ENCODE measurements around the gene TMCO4.
"Not testable (repeated sequence)": the region's sequence is repeated elsewhere in the genome, so short reads cannot be mapped to it uniquely, and the experiment has no call there.

TMCO4 gene

GRCh38 chr1:19819701-19820100 lies 20.0 kb upstream of the TMCO4 start:
- H4K20me1 ChIP-seq (ENCODE audit: insufficient read depth) = no peaks in the 10 kb centered on the region
- no peak overlapping the region for H2AFZ ChIP-seq (ENCODE audit: low read depth)
- no peak overlapping the region for H3K27ac ChIP-seq
- H3K4me2 ChIP-seq = no peak overlapping the region
- no peaks in the 10 kb centered on the region for H3K79me2 ChIP-seq (ENCODE audit: insufficient read depth, low read depth)
- no peaks in the 10 kb centered on the region for H3K36me3 ChIP-seq (ENCODE audit: insufficient read depth)
- no peaks in the 10 kb centered on the region for H3K27me3 ChIP-seq (ENCODE audit: insufficient read depth, low read depth)
- no peak overlapping the region for H3K4me3 ChIP-seq (IDR thresholded peaks at IDR 0.05; ENCODE audit: insufficient read depth, low read depth, low read length)
- H3K4me1 ChIP-seq (ENCODE audit: low read depth, poor library complexity, severe bottlenecking) = no peaks in the 10 kb centered on the region
- no peak for TF ChIP-seq CTCF (conservative IDR thresholded peaks at IDR 0.05; ENCODE audit: low read depth, low read length)
- no peak overlapping the region for H3K9ac ChIP-seq

GRCh38 chr1:19818324-19818723 lies 18.6 kb upstream of the TMCO4 start:
- Histone ChIP-seq H2AFZ (ENCODE audit: low read depth) (no peak overlapping the region), H3K4me2 (no peak overlapping the region), H4K20me1 (ENCODE audit: insufficient read depth) (no peaks in the 10 kb centered on the region), H3K27me3 (ENCODE audit: insufficient read depth, low read depth) (no peaks in the 10 kb centered on the region), H3K9ac (no peak overlapping the region), H3K4me3 (IDR thresholded peaks at IDR 0.05; ENCODE audit: insufficient read depth, low read depth, low read length) (no peak overlapping the region), H3K79me2 (ENCODE audit: insufficient read depth, low read depth) (no peaks in the 10 kb centered on the region), H3K36me3 (ENCODE audit: insufficient read depth) (no peaks in the 10 kb centered on the region), H3K27ac (no peak overlapping the region), H3K4me1 (ENCODE audit: low read depth, poor library complexity, severe bottlenecking) (no peaks in the 10 kb centered on the region)
- TF ChIP-seq CTCF (conservative IDR thresholded peaks at IDR 0.05; ENCODE audit: low read depth, low read length) = no peak

GRCh38 chr1:19817160-19817559 lies 17.4 kb upstream of the TMCO4 start:
- Histone ChIP-seq H3K27ac (no peak overlapping the region), H3K27me3 (ENCODE audit: insufficient read depth, low read depth) (no peaks in the 10 kb centered on the region), H3K79me2 (ENCODE audit: insufficient read depth, low read depth) (no peaks in the 10 kb centered on the region), H4K20me1 (ENCODE audit: insufficient read depth) (no peaks in the 10 kb centered on the region), H3K4me1 (ENCODE audit: low read depth, poor library complexity, severe bottlenecking) (no peaks in the 10 kb centered on the region), H2AFZ (ENCODE audit: low read depth) (no peak overlapping the region), H3K4me3 (IDR thresholded peaks at IDR 0.05; ENCODE audit: insufficient read depth, low read depth, low read length) (no peak overlapping the region), H3K9ac (no peak overlapping the region), H3K4me2 (no peak overlapping the region), H3K36me3 (ENCODE audit: insufficient read depth) (no peaks in the 10 kb centered on the region)
- TF ChIP-seq CTCF (conservative IDR thresholded peaks at IDR 0.05; ENCODE audit: low read depth, low read length) = no peak

DNA sequence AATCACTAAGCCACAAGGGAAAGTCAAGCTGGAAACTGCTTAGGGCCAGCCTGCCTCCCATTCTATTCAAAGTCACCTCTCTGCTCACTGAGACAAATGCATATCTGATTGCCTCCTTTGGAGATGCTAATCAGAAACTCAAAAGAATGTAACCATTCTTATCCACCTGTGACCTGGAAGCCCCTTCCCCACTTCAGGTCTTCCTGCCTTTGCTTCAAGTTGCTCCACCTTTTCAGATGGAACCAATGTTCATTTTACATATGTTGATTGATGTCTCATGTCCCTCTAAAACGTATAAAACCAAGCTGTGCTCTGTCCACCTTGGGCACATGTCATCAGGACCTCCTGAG lies 17.0 kb upstream of the TMCO4 start:
- not testable (repeated sequence) for H3K27me3 ChIP-seq (ENCODE audit: insufficient read depth, low read depth); H3K4me2 ChIP-seq; H3K27ac ChIP-seq; H3K9ac ChIP-seq; H3K4me3 ChIP-seq (IDR thresholded peaks at IDR 0.05; ENCODE audit: insufficient read depth, low read depth, low read length); H3K36me3 ChIP-seq (ENCODE audit: insufficient read depth); H3K4me1 ChIP-seq (ENCODE audit: low read depth, poor library complexity, severe bottlenecking); H2AFZ ChIP-seq (ENCODE audit: low read depth); H4K20me1 ChIP-seq (ENCODE audit: insufficient read depth); H3K79me2 ChIP-seq (ENCODE audit: insufficient read depth, low read depth)

DNA sequence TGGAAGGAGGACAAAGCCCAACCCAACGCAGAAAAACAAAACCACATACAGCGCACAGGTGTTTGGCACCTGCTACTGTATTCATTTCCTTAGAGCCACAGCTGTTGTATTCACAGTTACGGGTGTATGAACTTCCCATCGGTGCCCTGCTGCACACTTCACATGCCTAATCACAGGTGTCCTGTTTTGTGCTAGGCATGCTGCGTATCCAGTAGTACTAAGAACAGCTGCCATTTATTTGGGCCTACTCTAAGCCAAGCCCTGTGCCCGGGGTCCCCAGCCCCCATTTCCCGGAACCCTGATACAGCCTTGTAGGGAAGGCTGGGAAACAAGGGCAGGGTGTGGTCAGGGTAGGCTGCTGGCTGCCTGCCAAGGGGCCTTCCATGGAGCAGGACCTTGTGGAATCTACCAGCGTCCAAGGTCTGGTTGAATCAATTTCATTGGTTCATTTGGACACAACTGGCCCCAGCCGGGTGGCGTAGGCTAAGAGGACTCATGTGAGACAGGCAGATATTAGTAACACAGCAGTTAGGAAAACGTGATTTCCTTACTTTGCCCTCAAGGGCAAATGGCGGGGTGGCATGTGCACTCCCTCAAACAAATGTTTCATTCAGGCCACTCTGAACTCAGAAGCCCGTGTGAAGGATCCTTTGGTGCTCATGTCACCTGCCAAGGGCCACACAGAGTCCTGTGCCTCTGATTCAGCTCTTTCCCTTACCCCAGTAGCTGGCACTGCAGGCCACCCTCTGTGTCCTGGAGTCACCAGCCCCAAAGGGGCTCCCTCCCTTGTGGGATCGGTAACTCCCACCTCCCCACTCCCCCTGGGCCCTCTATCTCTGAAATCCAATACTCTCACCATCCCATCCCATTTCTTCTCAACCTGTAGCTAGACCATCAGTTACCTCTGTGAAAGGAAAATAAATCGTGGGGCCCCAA lies 16.4 kb upstream of the TMCO4 start:
- H3K4me2 ChIP-seq = no peak overlapping the region

More for the DNA sequence above, 16.4 kb upstream of the TMCO4 start:
- no peaks in the 10 kb centered on the region for H3K4me1 ChIP-seq (ENCODE audit: low read depth, poor library complexity, severe bottlenecking)
- no peak overlapping the region for H3K9ac ChIP-seq
- H3K27me3 ChIP-seq (ENCODE audit: insufficient read depth, low read depth) = no peaks in the 10 kb centered on the region
- no peaks in the 10 kb centered on the region for H4K20me1 ChIP-seq (ENCODE audit: insufficient read depth)
- H3K36me3 ChIP-seq (ENCODE audit: insufficient read depth) = no peaks in the 10 kb centered on the region
- no peak overlapping the region for H2AFZ ChIP-seq (ENCODE audit: low read depth)
- H3K4me3 ChIP-seq (IDR thresholded peaks at IDR 0.05; ENCODE audit: insufficient read depth, low read depth, low read length) = no peak overlapping the region
- TF ChIP-seq CTCF (conservative IDR thresholded peaks at IDR 0.05; ENCODE audit: low read depth, low read length) = no peak
- no peak overlapping the region for H3K27ac ChIP-seq
- no peaks in the 10 kb centered on the region for H3K79me2 ChIP-seq (ENCODE audit: insufficient read depth, low read depth)
